Activated CD8-positive, alpha-beta memory T cell treated with anti-CD3 and anti-CD28 coated beads for 1 hour (primary cell): Measurements from ENCODE around the gene ZNF709.
"Not testable (repeated sequence)": the region's sequence is repeated elsewhere in the genome, so short reads cannot be mapped to it uniquely, and the experiment has no call there.

Experiments
- DNase-seq, 2 donors: peaks; one replicate each; pipeline ENCODE4 v3.0.0-alpha.2; 2020; ENCODE audit warnings: low read depth in 1 of 2; ENCODE audit errors: extremely low read depth in 1 of 2

The ZNF709 gene

GRCh38 chr19:12453495-12453894 is 31.1 kb downstream of the ZNF709 start:
- DNase-seq: no peak

GRCh38 chr19:12450844-12451243 is 33.8 kb downstream of the ZNF709 start:
- no peak for DNase-seq

GRCh38 chr19:12448808-12449207 is 35.8 kb downstream of the ZNF709 start:
- no peak for DNase-seq

- DNase-seq: peak; percentile 93 to 97
Measured at GRCh38 chr19:12440541-12441316, 43.9 kb downstream of the ZNF709 start, which contains the start of gene ZNF443. Gene ZNF443 (minus strand): TSS chr19:12441021. CDS start chr19:12440914, 107 bp downstream.

GRCh38 chr19:12439686-12440540 is 44.7 kb downstream of the ZNF709 start:
- peak in 1 of 2 donors; percentile 11 for DNase-seq

GRCh38 chr19:12430726-12431299 is 53.8 kb downstream of the ZNF709 start:
- not testable (repeated sequence) for DNase-seq

GRCh38 chr19:12425888-12426274 is 58.7 kb downstream of the ZNF709 start:
- no peak for DNase-seq

- DNase-seq: no peak
Measured at GRCh38 chr19:12425236-12425887, 59.3 kb downstream of the ZNF709 start.

GRCh38 chr19:12417273-12417672 is 67.3 kb downstream of the ZNF709 start:
- DNase-seq: not testable (repeated sequence)

GRCh38 chr19:12411893-12412292 is 72.7 kb downstream of the ZNF709 start:
- DNase-seq: no peak
